Measurements from ENCODE around the gene PSPN. TPM values are rescaled to one million over a fixed set of nuclear protein-coding genes. Genes with fewer than 3 reads are reported as not detected.
"Not testable (repeated sequence)": the region's sequence is repeated elsewhere in the genome, so short reads cannot be mapped to it uniquely, and the experiment has no call there.

Gene PSPN
- total and polyA plus RNA-seq, 12 donors = 0.48 to 3.6 (median 1.2) TPM

DNA sequence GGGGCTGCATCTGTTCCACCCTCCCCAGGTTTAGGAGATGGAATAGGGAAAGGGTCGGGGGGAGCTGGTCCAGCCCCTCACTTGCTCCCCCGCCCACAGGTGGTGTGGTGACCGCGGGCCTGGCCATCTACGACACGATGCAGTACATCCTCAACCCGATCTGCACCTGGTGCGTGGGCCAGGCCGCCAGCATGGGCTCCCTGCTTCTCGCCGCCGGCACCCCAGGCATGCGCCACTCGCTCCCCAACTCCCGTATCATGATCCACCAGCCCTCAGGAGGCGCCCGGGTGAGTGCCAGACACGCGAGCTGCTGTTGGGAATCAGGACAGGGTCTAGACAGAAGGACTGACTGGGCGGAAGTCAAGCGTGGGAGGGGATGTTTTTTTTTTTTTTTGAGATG lies 11.4 kb downstream of the PSPN start:
- Histone ChIP-seq H3K4me1 (replicated peaks in 1 of 2) (peaks cover 0 to 9% of the 10 kb centered on the region in 2 donors), H3K36me3 (replicated peaks in 1 of 2) (peaks cover 0 to 51% of the 10 kb centered on the region in 2 donors), H3K9me3 (replicated peaks in 1 of 3) (no peaks in the 10 kb centered on the region), H3K27me3 (no peaks in the 10 kb centered on the region), H3K27ac (no peak overlapping the region), H3K4me3 (no peak overlapping the region)
- intact Hi-C loops (cut with DNase I) = no loop called here
- no peak for TF ChIP-seq POLR2A (IDR thresholded peaks at IDR 0.05)
- TF ChIP-seq, protein P1, sequence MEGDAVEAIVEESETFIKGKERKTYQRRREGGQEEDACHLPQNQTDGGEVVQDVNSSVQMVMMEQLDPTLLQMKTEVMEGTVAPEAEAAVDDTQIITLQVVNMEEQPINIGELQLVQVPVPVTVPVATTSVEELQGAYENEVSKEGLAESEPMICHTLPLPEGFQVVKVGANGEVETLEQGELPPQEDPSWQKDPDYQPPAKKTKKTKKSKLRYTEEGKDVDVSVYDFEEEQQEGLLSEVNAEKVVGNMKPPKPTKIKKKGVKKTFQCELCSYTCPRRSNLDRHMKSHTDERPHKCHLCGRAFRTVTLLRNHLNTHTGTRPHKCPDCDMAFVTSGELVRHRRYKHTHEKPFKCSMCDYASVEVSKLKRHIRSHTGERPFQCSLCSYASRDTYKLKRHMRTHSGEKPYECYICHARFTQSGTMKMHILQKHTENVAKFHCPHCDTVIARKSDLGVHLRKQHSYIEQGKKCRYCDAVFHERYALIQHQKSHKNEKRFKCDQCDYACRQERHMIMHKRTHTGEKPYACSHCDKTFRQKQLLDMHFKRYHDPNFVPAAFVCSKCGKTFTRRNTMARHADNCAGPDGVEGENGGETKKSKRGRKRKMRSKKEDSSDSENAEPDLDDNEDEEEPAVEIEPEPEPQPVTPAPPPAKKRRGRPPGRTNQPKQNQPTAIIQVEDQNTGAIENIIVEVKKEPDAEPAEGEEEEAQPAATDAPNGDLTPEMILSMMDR (IDR thresholded peaks at IDR 0.05) = no peak
- DNase-seq = no peak
- 93 to 97% (median 95%) methylated on average over 16 to 21 of the region's 21 CpGs for WGBS, 4 donors

DNA sequence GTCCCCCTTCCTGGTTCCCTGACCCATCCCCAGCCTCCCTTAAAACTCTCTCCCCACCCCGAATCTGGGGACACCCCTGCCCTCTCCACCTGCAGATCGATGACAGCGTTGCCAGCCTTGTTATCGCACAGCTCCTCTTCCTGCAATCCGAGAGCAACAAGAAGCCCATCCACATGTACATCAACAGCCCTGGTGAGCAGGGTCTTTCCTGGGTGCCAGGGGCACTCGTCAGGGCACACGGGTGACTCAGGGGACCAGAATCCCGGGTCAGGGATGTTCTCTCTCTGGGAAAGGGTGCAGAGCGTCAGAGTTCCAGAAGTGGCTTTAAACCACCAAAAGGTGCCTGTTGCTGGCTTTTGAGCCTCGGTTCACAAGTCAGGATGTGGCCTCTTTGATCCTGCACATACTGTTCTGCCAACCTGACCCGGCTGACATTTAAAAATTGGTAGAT lies 13.4 kb downstream of the PSPN start:
- Histone ChIP-seq H3K9me3 (replicated peaks in 1 of 3) (no peaks in the 10 kb centered on the region), H3K36me3 (replicated peaks in 1 of 2) (peaks cover 0 to 33% of the 10 kb centered on the region in 2 donors), H3K27ac (peak overlapping the region; percentile 33 to 95 (median 79)), H3K4me3 (peak overlapping the region; percentile 21 to 94 (median 84)), H3K27me3 (no peaks in the 10 kb centered on the region), H3K4me1 (replicated peaks in 1 of 2) (peaks cover 0 to 9% of the 10 kb centered on the region in 2 donors)
- TF ChIP-seq, protein P1 (IDR thresholded peaks at IDR 0.05) = no peak
- no peak for TF ChIP-seq POLR2A (IDR thresholded peaks at IDR 0.05)
- WGBS, 4 donors = 15 to 28% (median 20%) methylated on average over 5 to 11 of the region's 11 CpGs
- DNase-seq = peak in 3 of 7 donors; percentile 25 to 56 (median 30)
- intact Hi-C loops (cut with DNase I) = no loop called here

DNA sequence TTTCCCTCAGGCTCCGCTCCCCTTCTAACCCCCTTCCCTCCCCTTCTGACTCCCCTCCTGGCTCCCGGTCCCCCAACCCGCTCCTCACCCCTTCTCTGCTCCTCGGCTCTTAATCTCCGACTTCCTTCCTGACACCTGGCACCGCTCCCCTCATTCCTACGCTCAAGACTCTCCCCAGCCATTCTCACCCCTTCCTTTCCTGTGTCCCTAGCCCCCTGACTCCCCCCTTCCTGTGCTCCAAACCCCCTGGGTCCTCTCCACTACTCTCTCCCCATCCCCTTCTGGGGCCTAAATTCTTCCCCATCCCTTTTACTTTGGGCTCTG lies 13.7 kb downstream of the PSPN start:
- WGBS, 4 donors = 0 to 3% (median 0%) methylated on average over 5 to 7 of the region's 7 CpGs
- Histone ChIP-seq H3K27me3 (no peaks in the 10 kb centered on the region), H3K36me3 (replicated peaks in 1 of 2) (peaks cover 0 to 29% of the 10 kb centered on the region in 2 donors), H3K27ac (peak overlapping the region; percentile 33 to 95 (median 79)), H3K9me3 (replicated peaks in 1 of 3) (no peaks in the 10 kb centered on the region), H3K4me1 (replicated peaks in 1 of 2) (peaks cover 0 to 9% of the 10 kb centered on the region in 2 donors), H3K4me3 (peak overlapping the region; percentile 21 to 94 (median 84))
- intact Hi-C loops (cut with DNase I) = no loop called here
- peak in 3 of 7 donors; percentile 28 to 56 (median 43) for DNase-seq
- TF ChIP-seq POLR2A (IDR thresholded peaks at IDR 0.05) = no peak
- TF ChIP-seq, protein P1 (IDR thresholded peaks at IDR 0.05) = no peak

DNA sequence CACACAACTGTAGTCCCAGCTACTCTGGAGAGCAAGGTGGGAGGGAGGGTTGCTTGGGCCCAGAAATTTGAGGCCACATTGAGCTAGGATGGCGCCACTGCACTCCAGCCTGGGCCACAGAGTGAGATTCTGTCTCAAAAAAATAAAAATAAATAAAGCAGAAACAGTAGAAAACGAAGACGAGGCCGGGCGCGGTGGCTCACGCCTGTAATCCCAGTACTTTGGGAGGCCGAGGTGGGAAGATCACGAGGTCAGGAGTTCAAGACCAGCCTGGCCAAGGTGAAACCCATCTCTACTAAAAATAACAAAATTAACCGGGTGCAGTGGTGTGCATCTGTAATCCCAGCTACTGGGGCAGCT lies 14.9 kb downstream of the PSPN start:
- intact Hi-C loops (cut with DNase I); H3K27me3 ChIP-seq; H3K9me3 ChIP-seq (replicated peaks in 1 of 3); H3K4me1 ChIP-seq (replicated peaks in 1 of 2); DNase-seq: not testable (repeated sequence)
- Histone ChIP-seq H3K36me3 (replicated peaks in 1 of 2) (peaks cover 0 to 17% of the 10 kb centered on the region in 2 donors), H3K4me3 (peak overlapping the region in 1 of 4 donors; percentile 94), H3K27ac (peak overlapping the region in 3 of 5 donors; percentile 20 to 89 (median 79))
- 86 to 93% (median 91%) methylated on average over 10 of the region's 10 CpGs for WGBS, 4 donors

DNA sequence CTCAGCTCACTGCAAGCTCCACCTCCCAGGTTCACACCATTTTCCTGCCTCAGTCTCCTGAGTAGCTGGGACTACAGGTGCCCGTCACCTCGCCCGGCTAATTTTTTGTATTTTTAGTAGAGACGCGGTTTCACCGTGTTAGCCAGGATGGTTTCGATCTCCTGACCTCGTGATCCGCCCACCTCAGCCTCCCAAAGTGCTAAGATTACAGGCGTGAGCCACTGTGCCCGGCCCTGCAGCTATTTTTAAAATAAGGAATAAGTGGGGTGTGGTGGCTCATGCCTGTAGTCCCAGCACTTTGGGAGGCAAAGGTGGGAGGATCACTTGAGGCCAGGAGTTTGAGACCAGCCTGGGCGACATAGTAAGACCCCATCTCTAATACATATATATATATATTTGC lies 15.3 kb downstream of the PSPN start:
- H3K27ac ChIP-seq; DNase-seq; intact Hi-C loops (cut with DNase I); H3K9me3 ChIP-seq (replicated peaks in 1 of 3); H3K27me3 ChIP-seq; H3K4me3 ChIP-seq; H3K4me1 ChIP-seq (replicated peaks in 1 of 2): not testable (repeated sequence)
- WGBS, 4 donors = 94 to 96% (median 94%) methylated on average over 12 of the region's 12 CpGs
- peaks cover 0 to 13% of the 10 kb centered on the region in 2 donors for H3K36me3 ChIP-seq (replicated peaks in 1 of 2)

Measured in adrenal gland (tissue), 12 donors.